NCI-H510A (cell line): ENCODE data around the gene PDE4D.

ENCODE experiments used
- DNase-seq: peaks from one replicate; lab custom pipeline; 2025; lab: John Stamatoyannopoulos, UW

Gene PDE4D

GRCh38 chr5:59741599-59741998 lies 151.9 kb downstream of the PDE4D start:
- no peak for DNase-seq

GRCh38 chr5:59738024-59738423 lies 155.5 kb downstream of the PDE4D start:
- DNase-seq = no peak

GRCh38 chr5:59732806-59733205 lies 160.7 kb downstream of the PDE4D start:
- no peak for DNase-seq

GRCh38 chr5:59732301-59732700 lies 161.2 kb downstream of the PDE4D start:
- no peak for DNase-seq

GRCh38 chr5:59731809-59732208 lies 161.7 kb downstream of the PDE4D start:
- no peak for DNase-seq

- DNase-seq = no peak
These were observed 163.7 kb downstream of the PDE4D start for GRCh38 chr5:59729820-59730219.

GRCh38 chr5:59729357-59729756 lies 164.2 kb downstream of the PDE4D start:
- DNase-seq = no peak

GRCh38 chr5:59728356-59728755 lies 165.2 kb downstream of the PDE4D start:
- DNase-seq = no peak

- no peak for DNase-seq
These were observed 166.3 kb downstream of the PDE4D start for GRCh38 chr5:59727186-59727585.

GRCh38 chr5:59725392-59725767 lies 168.1 kb downstream of the PDE4D start:
- DNase-seq = no peak

GRCh38 chr5:59724482-59725391 lies 168.8 kb downstream of the PDE4D start:
- DNase-seq = no peak

GRCh38 chr5:59722874-59723273 lies 170.7 kb downstream of the PDE4D start:
- no peak for DNase-seq

- no peak for DNase-seq
These were observed 171.8 kb downstream of the PDE4D start for GRCh38 chr5:59721741-59722140.

- no peak for DNase-seq
These were observed 173.5 kb downstream of the PDE4D start for GRCh38 chr5:59720063-59720462.

- DNase-seq = no peak
These were observed 176.5 kb downstream of the PDE4D start for GRCh38 chr5:59716966-59717500.

- no peak for DNase-seq
These were observed 177.5 kb downstream of the PDE4D start for GRCh38 chr5:59716029-59716428.

- no peak for DNase-seq
These were observed 178.3 kb downstream of the PDE4D start for GRCh38 chr5:59715228-59715627.

- no peak for DNase-seq
These were observed 180.1 kb downstream of the PDE4D start for GRCh38 chr5:59713498-59713844.

- no peak for DNase-seq
These were observed 180.6 kb downstream of the PDE4D start for GRCh38 chr5:59712836-59713497.

- DNase-seq = no peak
These were observed 182.2 kb downstream of the PDE4D start for GRCh38 chr5:59711310-59711709.

- no peak for DNase-seq
These were observed 183.7 kb downstream of the PDE4D start for GRCh38 chr5:59709846-59710245.

GRCh38 chr5:59709346-59709821 lies 184.1 kb downstream of the PDE4D start:
- DNase-seq = no peak

- DNase-seq = no peak
These were observed 188.6 kb downstream of the PDE4D start for GRCh38 chr5:59704936-59705335.
